Parathyroid adenoma (tissue), 2 donors: Measurements from ENCODE around the gene PSRC1.

Experiments
- H2AFZ ChIP-seq: fragments of 300-600 bp; sonication (generic); one replicate; pipeline ENCODE4 v1.7.0; 2017; ENCODE audit warnings: antibody characterized with exemption, mild to moderate bottlenecking
- H3K27ac ChIP-seq: fragments of 300-600 bp; sonication (generic); one replicate; pipeline ENCODE4 v1.7.0; 2017
- H3K27me3 ChIP-seq: fragments of 300-600 bp; sonication (generic); one replicate; pipeline ENCODE4 v1.7.0; 2017; ENCODE audit warnings: low read length; ENCODE audit not compliant: control insufficient read depth, insufficient read depth
- H3K36me3 ChIP-seq: fragments of 300-600 bp; sonication (generic); one replicate; pipeline ENCODE4 v1.7.0; 2017; ENCODE audit warnings: low read length; ENCODE audit not compliant: control insufficient read depth, insufficient read depth
- H3K4me1 ChIP-seq: fragments of 300-600 bp; sonication (generic); one replicate; pipeline ENCODE4 v1.7.0; 2017; ENCODE audit warnings: control low read depth
- H3K4me2 ChIP-seq: fragments of 300-600 bp; sonication (generic); one replicate; pipeline ENCODE4 v1.7.0; 2017; ENCODE audit warnings: low read length
- H3K4me3 ChIP-seq: fragments of 300-600 bp; sonication (generic); one replicate; pipeline ENCODE4 v1.7.0; 2017; ENCODE audit warnings: low read depth, low read length
- H3K79me2 ChIP-seq: fragments of 300-600 bp; sonication (generic); one replicate; pipeline ENCODE4 v1.7.0; 2017; ENCODE audit warnings: control low read depth
- H3K9ac ChIP-seq: fragments of 300-600 bp; sonication (generic); one replicate; pipeline ENCODE4 v1.7.0; 2017; ENCODE audit warnings: mild to moderate bottlenecking
- H3K9me3 ChIP-seq: fragments of 300-600 bp; sonication (generic); one replicate; pipeline ENCODE4 v1.7.0; 2017; ENCODE audit warnings: low read length; ENCODE audit not compliant: control insufficient read depth
- CTCF ChIP-seq: fragments of 300-600 bp; sonication (generic); IDR thresholded peaks from one replicate; pipeline ENCODE4 v1.7.0; 2017; ENCODE audit warnings: antibody characterized with exemption, mild to moderate bottlenecking
- donor health status: primary hyperparathyroidism.

Gene PSRC1

GRCh38 chr1:109279615-109280278 lies 3.2 kb downstream of the PSRC1 start:
- no peak overlapping the region for H3K4me3 ChIP-seq
- peaks cover 3% of the 10 kb centered on the region for H3K4me1 ChIP-seq
- TF ChIP-seq CTCF: no peak
- H2AFZ ChIP-seq: no peak overlapping the region
- H3K27ac ChIP-seq: no peak overlapping the region
- H3K27me3 ChIP-seq: no peaks in the 10 kb centered on the region
- no peaks in the 10 kb centered on the region for H3K79me2 ChIP-seq
- no peak overlapping the region for H3K9ac ChIP-seq
- H3K9me3 ChIP-seq: no peaks in the 10 kb centered on the region
- H3K4me2 ChIP-seq: no peak overlapping the region
- no peaks in the 10 kb centered on the region for H3K36me3 ChIP-seq

DNA sequence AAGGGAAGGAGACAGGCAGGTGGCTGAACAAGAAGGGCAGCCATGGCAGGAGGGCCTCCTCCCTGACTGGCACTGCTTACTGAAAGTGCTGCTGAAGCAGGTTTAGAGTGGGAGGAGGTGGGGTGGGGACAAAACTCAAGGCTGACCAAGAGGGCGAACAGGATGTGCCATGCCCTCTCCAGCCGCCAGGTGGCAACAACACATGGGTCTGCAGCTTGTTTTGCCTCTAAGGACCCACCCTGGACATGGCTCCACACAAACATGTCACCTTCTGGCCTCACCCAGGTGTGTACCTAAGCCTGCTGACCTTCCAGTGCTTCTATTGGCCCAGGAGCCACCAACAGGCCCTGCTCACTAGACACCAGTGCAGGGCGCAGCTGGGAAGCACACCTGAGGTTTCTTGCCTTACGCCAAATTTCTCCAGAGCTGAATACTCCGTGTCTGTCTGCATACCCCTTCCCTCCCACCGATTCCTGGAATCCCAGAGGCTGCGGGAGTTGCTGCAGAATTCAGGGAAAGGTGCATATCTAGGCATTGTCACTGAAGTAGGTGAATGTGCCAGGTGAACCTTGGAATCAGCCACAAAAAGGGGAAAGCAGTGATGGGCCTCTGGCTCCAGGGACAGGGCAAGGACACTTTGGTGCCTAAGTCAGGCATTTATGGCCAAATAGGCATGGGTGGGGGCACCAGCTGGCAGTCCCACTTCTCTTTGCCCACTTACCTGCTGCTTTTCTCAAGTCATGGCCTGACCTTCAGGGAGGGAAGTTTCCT lies 5.3 kb downstream of the PSRC1 start:
- no peak overlapping the region for H3K27ac ChIP-seq
- no peak overlapping the region for H3K4me2 ChIP-seq
- no peaks in the 10 kb centered on the region for H3K79me2 ChIP-seq
- no peak overlapping the region for H3K4me3 ChIP-seq
- H3K9ac ChIP-seq: no peak overlapping the region
- H3K4me1 ChIP-seq: peaks cover 3% of the 10 kb centered on the region
- H3K9me3 ChIP-seq: no peaks in the 10 kb centered on the region
- H3K36me3 ChIP-seq: no peaks in the 10 kb centered on the region
- peak; percentile 77 for TF ChIP-seq CTCF
- H3K27me3 ChIP-seq: no peaks in the 10 kb centered on the region
- H2AFZ ChIP-seq: peak overlapping the region; percentile 77

DNA sequence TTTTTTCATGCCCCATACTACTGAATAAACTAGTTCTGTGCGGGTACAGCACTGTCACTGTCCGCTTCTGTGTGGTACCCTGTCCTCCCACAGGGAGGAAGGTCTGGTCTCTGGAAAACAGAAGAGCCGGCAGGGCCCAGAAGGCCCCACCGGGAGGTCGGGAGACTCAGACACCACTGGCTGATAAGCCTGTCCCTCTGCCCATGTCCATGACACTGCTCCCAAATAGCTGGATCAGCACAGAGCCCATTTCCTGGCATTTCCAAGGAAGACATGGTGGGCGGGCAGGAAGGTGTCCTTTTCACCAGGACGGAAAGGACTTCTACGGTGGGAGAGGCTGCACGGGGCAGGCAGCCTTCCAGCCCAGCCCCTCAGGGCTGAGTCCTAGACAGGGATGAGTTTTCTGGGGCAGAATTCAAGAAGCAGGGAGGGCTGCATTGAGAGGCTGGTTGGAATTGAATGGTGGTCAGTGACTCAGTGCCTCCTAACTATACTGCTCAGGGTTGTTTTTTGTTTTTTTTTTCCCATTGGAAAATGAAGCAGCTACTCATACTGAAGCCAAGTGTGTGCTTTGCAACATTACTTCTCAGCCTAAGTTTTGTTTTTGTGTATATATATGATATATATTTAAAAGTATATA lies 7.1 kb downstream of the PSRC1 start:
- no peak overlapping the region for H3K4me3 ChIP-seq
- TF ChIP-seq CTCF: no peak
- H3K9me3 ChIP-seq: no peaks in the 10 kb centered on the region
- H3K79me2 ChIP-seq: no peaks in the 10 kb centered on the region
- no peak overlapping the region for H3K27ac ChIP-seq
- no peak overlapping the region for H3K9ac ChIP-seq
- H3K4me2 ChIP-seq: no peak overlapping the region
- peaks cover 3% of the 10 kb centered on the region for H3K4me1 ChIP-seq
- no peaks in the 10 kb centered on the region for H3K36me3 ChIP-seq
- no peak overlapping the region for H2AFZ ChIP-seq
- H3K27me3 ChIP-seq: no peaks in the 10 kb centered on the region

- Histone ChIP-seq H3K9ac (no peak overlapping the region), H3K4me2 (peak overlapping the region; percentile 30), H3K4me3 (no peak overlapping the region), H3K79me2 (no peaks in the 10 kb centered on the region), H3K36me3 (no peaks in the 10 kb centered on the region), H3K4me1 (peaks cover 3% of the 10 kb centered on the region), H2AFZ (no peak overlapping the region), H3K27ac (no peak overlapping the region), H3K9me3 (no peaks in the 10 kb centered on the region), H3K27me3 (no peaks in the 10 kb centered on the region)
- no peak for TF ChIP-seq CTCF
Observed at GRCh38 chr1:109274533-109275476, 8.1 kb downstream of the PSRC1 start.
